Loucy (cell line): ENCODE measurements around the gene EPHA6.

Source experiments
- H2AFZ ChIP-seq: fragments of 200-600 bp; sonication (generic); 2 replicates; pipeline ENCODE4 v1.6.0; 2016; ENCODE audit warnings: antibody characterized with exemption, mild to moderate bottlenecking, low read length, moderate library complexity
- H3F3A ChIP-seq: fragments of 200-600 bp; 2 replicates; pipeline ENCODE4 v1.6.0; 2016; ENCODE audit warnings: antibody characterized with exemption, low read depth, mild to moderate bottlenecking
- H3K27me3 ChIP-seq: fragments of 200-600 bp; sonication (generic); 2 replicates; pipeline ENCODE4 v1.6.1; 2014; ENCODE audit warnings: low read length, mild to moderate bottlenecking; ENCODE audit not compliant: insufficient read depth, poor library complexity, severe bottlenecking
- H3K36me3 ChIP-seq: fragments of 200-600 bp; sonication (generic); 2 replicates; pipeline ENCODE4 v1.6.1; 2016; ENCODE audit warnings: low read length; ENCODE audit not compliant: insufficient read depth
- H3K4me1 ChIP-seq: fragments of 200-600 bp; sonication (generic); 2 replicates; pipeline ENCODE4 v1.5.1; 2014; ENCODE audit warnings: low read length, mild to moderate bottlenecking; ENCODE audit not compliant: insufficient read depth, poor library complexity, severe bottlenecking
- H3K4me2 ChIP-seq: fragments of 200-600 bp; sonication (generic); 2 replicates; pipeline ENCODE4 v1.6.0; 2014; ENCODE audit warnings: antibody characterized with exemption, low read length, low read depth, mild to moderate bottlenecking; ENCODE audit not compliant: poor library complexity, severe bottlenecking
- H3K4me3 ChIP-seq: fragments of 200-600 bp; sonication (generic); 2 replicates; pipeline ENCODE4 v1.5.1; 2014; ENCODE audit warnings: low read length, mild to moderate bottlenecking, mixed read lengths; ENCODE audit not compliant: poor library complexity, severe bottlenecking
- H3K79me2 ChIP-seq: fragments of 200-600 bp; sonication (generic); 2 replicates; pipeline ENCODE4 v1.6.1; 2014; ENCODE audit warnings: low read length; ENCODE audit not compliant: insufficient read depth
- H3K9ac ChIP-seq: fragments of 200-600 bp; sonication (generic); 2 replicates; pipeline ENCODE4 v1.6.0; 2014; ENCODE audit warnings: mild to moderate bottlenecking, low read depth, low read length, moderate library complexity; ENCODE audit not compliant: poor library complexity, severe bottlenecking
- H3K9me2 ChIP-seq: fragments of 200-600 bp; sonication (generic); replicated peaks from 2 replicates; pipeline ENCODE4 v1.6.1; 2016; ENCODE audit warnings: low read depth, low read length, mixed read lengths
- H3K9me3 ChIP-seq: fragments of 200-600 bp; sonication (generic); 2 replicates; pipeline ENCODE4 v1.6.1; 2014; ENCODE audit warnings: mild to moderate bottlenecking, antibody characterized with exemption, low read length, low read depth; ENCODE audit not compliant: insufficient read depth
- H4K20me1 ChIP-seq: fragments of 200-600 bp; sonication (generic); 2 replicates; pipeline ENCODE4 v1.6.0; 2014; ENCODE audit warnings: antibody characterized with exemption, low read length, mild to moderate bottlenecking; ENCODE audit not compliant: insufficient read depth, poor library complexity, severe bottlenecking
- EZH2phosphoT487 ChIP-seq: fragments of 200-600 bp; IDR thresholded peaks from 2 replicates; pipeline ENCODE4 v1.6.1; 2018; ENCODE audit warnings: antibody characterized with exemption, mild to moderate bottlenecking, moderate library complexity, borderline replicate concordance
- TF ChIP-seq, protein P1 (sequence below): fragments of 200-600 bp; sonication (generic); conservative IDR thresholded peaks from 2 replicates; pipeline ENCODE4 v1.5.1; 2014; ENCODE audit warnings: mild to moderate bottlenecking, antibody characterized with exemption, low read length

EPHA6 gene

GRCh38 chr3:96813134-96813819 lies 1.1 kb upstream of the EPHA6 start:
- Histone ChIP-seq H2AFZ (no peak overlapping the region), H3K9me3 (no peaks in the 10 kb centered on the region), H3K4me2 (no peak overlapping the region), H3F3A (no peaks in the 10 kb centered on the region), H3K36me3 (no peaks in the 10 kb centered on the region), H3K4me3 (no peak overlapping the region), H3K27me3 (no peaks in the 10 kb centered on the region), H3K9ac (no peak overlapping the region), H3K79me2 (no peaks in the 10 kb centered on the region), H4K20me1 (no peaks in the 10 kb centered on the region), H3K9me2 (no peaks in the 10 kb centered on the region), H3K4me1 (no peaks in the 10 kb centered on the region)
- TF ChIP-seq, protein P1, sequence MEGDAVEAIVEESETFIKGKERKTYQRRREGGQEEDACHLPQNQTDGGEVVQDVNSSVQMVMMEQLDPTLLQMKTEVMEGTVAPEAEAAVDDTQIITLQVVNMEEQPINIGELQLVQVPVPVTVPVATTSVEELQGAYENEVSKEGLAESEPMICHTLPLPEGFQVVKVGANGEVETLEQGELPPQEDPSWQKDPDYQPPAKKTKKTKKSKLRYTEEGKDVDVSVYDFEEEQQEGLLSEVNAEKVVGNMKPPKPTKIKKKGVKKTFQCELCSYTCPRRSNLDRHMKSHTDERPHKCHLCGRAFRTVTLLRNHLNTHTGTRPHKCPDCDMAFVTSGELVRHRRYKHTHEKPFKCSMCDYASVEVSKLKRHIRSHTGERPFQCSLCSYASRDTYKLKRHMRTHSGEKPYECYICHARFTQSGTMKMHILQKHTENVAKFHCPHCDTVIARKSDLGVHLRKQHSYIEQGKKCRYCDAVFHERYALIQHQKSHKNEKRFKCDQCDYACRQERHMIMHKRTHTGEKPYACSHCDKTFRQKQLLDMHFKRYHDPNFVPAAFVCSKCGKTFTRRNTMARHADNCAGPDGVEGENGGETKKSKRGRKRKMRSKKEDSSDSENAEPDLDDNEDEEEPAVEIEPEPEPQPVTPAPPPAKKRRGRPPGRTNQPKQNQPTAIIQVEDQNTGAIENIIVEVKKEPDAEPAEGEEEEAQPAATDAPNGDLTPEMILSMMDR, result no peak
- no peak for TF ChIP-seq EZH2phosphoT487

DNA sequence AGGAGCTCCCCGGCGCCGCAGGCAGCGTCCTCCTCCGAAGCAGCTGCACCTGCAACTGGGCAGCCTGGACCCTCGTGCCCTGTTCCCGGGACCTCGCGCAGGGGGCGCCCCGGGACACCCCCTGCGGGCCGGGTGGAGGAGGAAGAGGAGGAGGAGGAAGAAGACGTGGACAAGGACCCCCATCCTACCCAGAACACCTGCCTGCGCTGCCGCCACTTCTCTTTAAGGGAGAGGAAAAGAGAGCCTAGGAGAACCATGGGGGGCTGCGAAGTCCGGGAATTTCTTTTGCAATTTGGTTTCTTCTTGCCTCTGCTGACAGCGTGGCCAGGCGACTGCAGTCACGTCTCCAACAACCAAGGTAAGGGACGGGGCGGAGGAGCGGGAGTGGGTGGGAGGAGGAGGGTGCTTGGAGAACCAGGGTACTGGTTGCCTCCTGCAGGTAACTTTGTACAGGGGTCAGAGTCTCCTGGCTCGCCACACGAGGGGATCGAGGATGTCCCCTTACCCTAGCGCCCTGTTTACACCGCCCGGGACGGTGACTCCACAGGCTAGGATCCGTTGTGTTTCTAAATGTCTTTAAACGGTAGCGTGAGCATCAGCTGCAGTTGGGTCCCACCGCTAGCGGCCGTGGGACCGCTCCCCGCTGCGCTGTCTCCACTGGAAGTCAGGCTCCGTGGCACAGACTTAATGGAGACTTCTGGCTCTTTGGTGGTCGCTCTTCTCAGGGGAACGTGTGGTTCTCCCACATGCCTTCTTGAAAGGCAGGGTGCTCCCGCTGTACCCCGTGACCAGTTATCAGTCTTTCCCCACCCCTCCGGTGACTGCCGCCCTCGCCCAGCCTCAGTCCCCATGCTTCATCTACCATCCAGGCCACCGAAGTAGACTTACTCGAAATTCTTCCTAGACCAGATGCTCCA lies 515 bp downstream of the EPHA6 start:
- H3K9me3 ChIP-seq, result no peaks in the 10 kb centered on the region
- no peaks in the 10 kb centered on the region for H4K20me1 ChIP-seq
- H3K4me2 ChIP-seq, result no peak overlapping the region
- H3K27me3 ChIP-seq, result no peaks in the 10 kb centered on the region
- H3K9me2 ChIP-seq, result no peaks in the 10 kb centered on the region
- no peaks in the 10 kb centered on the region for H3F3A ChIP-seq
- H3K4me1 ChIP-seq, result no peaks in the 10 kb centered on the region
- H3K79me2 ChIP-seq, result no peaks in the 10 kb centered on the region
- H3K4me3 ChIP-seq, result no peak overlapping the region
- no peak overlapping the region for H2AFZ ChIP-seq
- H3K36me3 ChIP-seq, result no peaks in the 10 kb centered on the region
- TF ChIP-seq, protein P1, result no peak
- TF ChIP-seq EZH2phosphoT487, result no peak
- H3K9ac ChIP-seq, result no peak overlapping the region

- H3K36me3 ChIP-seq, result no peaks in the 10 kb centered on the region
- no peaks in the 10 kb centered on the region for H3K4me1 ChIP-seq
- H3K9ac ChIP-seq, result no peak overlapping the region
- TF ChIP-seq, protein P1, result no peak
- no peak for TF ChIP-seq EZH2phosphoT487
- no peaks in the 10 kb centered on the region for H3K79me2 ChIP-seq
- H3K9me2 ChIP-seq, result no peaks in the 10 kb centered on the region
- H3K9me3 ChIP-seq, result no peaks in the 10 kb centered on the region
- H4K20me1 ChIP-seq, result no peaks in the 10 kb centered on the region
- no peaks in the 10 kb centered on the region for H3F3A ChIP-seq
- no peaks in the 10 kb centered on the region for H3K27me3 ChIP-seq
- H3K4me3 ChIP-seq, result no peak overlapping the region
- H2AFZ ChIP-seq, result no peak overlapping the region
- H3K4me2 ChIP-seq, result no peak overlapping the region
Measured at GRCh38 chr3:96831175-96831574, 16.8 kb downstream of the EPHA6 start.
